Measurements from ENCODE around the gene PRRC2A. TPM values are rescaled to one million over a fixed set of nuclear protein-coding genes. Genes with fewer than 3 reads are reported as not detected.

The PRRC2A gene
- total RNA-seq, 2 donors from 2014 or later: 260 to 285 TPM

- H3K27ac Mint-ChIP-seq: peak overlapping the region; percentile 98
Measured at GRCh38 chr6:31622684-31623091, 2.2 kb downstream of the PRRC2A start.

GRCh38 chr6:31624070-31624469, 3.6 kb downstream of the PRRC2A start:
- Mint-ChIP-seq H3K4me3 (no peak overlapping the region), H3K4me1 (ENCODE audit: low read depth) (peaks cover 20% of the 10 kb centered on the region), H3K27ac (no peak overlapping the region), H3K27me3 (ENCODE audit: low read depth) (no peaks in the 10 kb centered on the region), H3K36me3 (ENCODE audit: insufficient read depth in 2 of 2) (peaks cover 27 to 53% of the 10 kb centered on the region in 2 donors), H3K9me3 (no peaks in the 10 kb centered on the region)
- no peak for DNase-seq
- no peak for ATAC-seq (replicated peaks in 1 of 2)

More at GRCh38 chr6:31622684-31623091, 2.2 kb downstream of the PRRC2A start:
- Mint-ChIP-seq H3K4me3 (peak overlapping the region; percentile 85 to 97), H3K4me1 (ENCODE audit: low read depth) (peaks cover 33% of the 10 kb centered on the region), H3K27me3 (ENCODE audit: low read depth) (no peaks in the 10 kb centered on the region), H3K9me3 (no peaks in the 10 kb centered on the region), H3K36me3 (ENCODE audit: insufficient read depth in 2 of 2) (peaks cover 26 to 48% of the 10 kb centered on the region in 2 donors)
- ATAC-seq (replicated peaks in 1 of 2) (no peak), DNase-seq (no peak)

- ATAC-seq (replicated peaks in 1 of 2) (no peak), DNase-seq (no peak)
- Mint-ChIP-seq H3K4me1 (ENCODE audit: low read depth) (peaks cover 30% of the 10 kb centered on the region), H3K9me3 (no peaks in the 10 kb centered on the region), H3K27ac (peak overlapping the region; percentile 30), H3K27me3 (ENCODE audit: low read depth) (no peaks in the 10 kb centered on the region), H3K4me3 (no peak overlapping the region), H3K36me3 (ENCODE audit: insufficient read depth in 2 of 2) (peaks cover 29 to 64% of the 10 kb centered on the region in 2 donors)
Measured at GRCh38 chr6:31626952-31627351, 6.4 kb downstream of the PRRC2A start.

- Mint-ChIP-seq H3K27me3 (ENCODE audit: low read depth) (no peaks in the 10 kb centered on the region), H3K9me3 (no peaks in the 10 kb centered on the region), H3K4me1 (ENCODE audit: low read depth) (peaks cover 22% of the 10 kb centered on the region), H3K4me3 (no peak overlapping the region), H3K36me3 (ENCODE audit: insufficient read depth in 2 of 2) (peaks cover 23 to 65% of the 10 kb centered on the region in 2 donors), H3K27ac (no peak overlapping the region)
- no peak for ATAC-seq (replicated peaks in 1 of 2)
- DNase-seq: no peak
Measured at GRCh38 chr6:31627690-31628287, 7.3 kb downstream of the PRRC2A start.

- Mint-ChIP-seq H3K27me3 (ENCODE audit: low read depth) (no peaks in the 10 kb centered on the region), H3K4me3 (no peak overlapping the region), H3K27ac (no peak overlapping the region), H3K9me3 (no peaks in the 10 kb centered on the region), H3K4me1 (ENCODE audit: low read depth) (peaks cover 24% of the 10 kb centered on the region), H3K36me3 (ENCODE audit: insufficient read depth in 2 of 2) (peaks cover 22 to 64% of the 10 kb centered on the region in 2 donors)
- ATAC-seq (replicated peaks in 1 of 2) (no peak), DNase-seq (no peak)
Measured at GRCh38 chr6:31629014-31629413, 8.5 kb downstream of the PRRC2A start.

GRCh38 chr6:31630177-31630934, 9.8 kb downstream of the PRRC2A start:
- ATAC-seq (replicated peaks in 1 of 2): no peak
- DNase-seq: no peak
- Mint-ChIP-seq H3K4me3 (no peak overlapping the region), H3K4me1 (ENCODE audit: low read depth) (peaks cover 23% of the 10 kb centered on the region), H3K36me3 (ENCODE audit: insufficient read depth in 2 of 2) (peaks cover 24 to 59% of the 10 kb centered on the region in 2 donors), H3K9me3 (no peaks in the 10 kb centered on the region), H3K27me3 (ENCODE audit: low read depth) (no peaks in the 10 kb centered on the region), H3K27ac (no peak overlapping the region)

- Mint-ChIP-seq H3K36me3 (ENCODE audit: insufficient read depth in 2 of 2) (peaks cover 23 to 58% of the 10 kb centered on the region in 2 donors), H3K27ac (no peak overlapping the region), H3K4me1 (ENCODE audit: low read depth) (peaks cover 21% of the 10 kb centered on the region)
Measured at GRCh38 chr6:31631209-31631608, 10.7 kb downstream of the PRRC2A start.

GRCh38 chr6:31631681-31632278, 11.3 kb downstream of the PRRC2A start:
- ATAC-seq (replicated peaks in 1 of 2): no peak
- H3K27ac Mint-ChIP-seq: no peak overlapping the region
- H3K36me3 Mint-ChIP-seq (ENCODE audit: insufficient read depth in 2 of 2): peaks cover 21 to 53% of the 10 kb centered on the region in 2 donors

More at GRCh38 chr6:31631209-31631608, 10.7 kb downstream of the PRRC2A start:
- Mint-ChIP-seq H3K27me3 (ENCODE audit: low read depth) (no peaks in the 10 kb centered on the region), H3K9me3 (no peaks in the 10 kb centered on the region), H3K4me3 (no peak overlapping the region)
- no peak for ATAC-seq (replicated peaks in 1 of 2)
- DNase-seq: no peak

GRCh38 chr6:31632279-31632946, 11.9 kb downstream of the PRRC2A start:
- H3K4me3 Mint-ChIP-seq: no peak overlapping the region
- H3K27ac Mint-ChIP-seq: no peak overlapping the region
- H3K4me1 Mint-ChIP-seq (ENCODE audit: low read depth): peaks cover 21% of the 10 kb centered on the region
- no peaks in the 10 kb centered on the region for H3K9me3 Mint-ChIP-seq
- ATAC-seq (replicated peaks in 1 of 2) (no peak), DNase-seq (no peak)
- no peaks in the 10 kb centered on the region for H3K27me3 Mint-ChIP-seq (ENCODE audit: low read depth)
- H3K36me3 Mint-ChIP-seq (ENCODE audit: insufficient read depth in 2 of 2): peaks cover 17 to 52% of the 10 kb centered on the region in 2 donors

More at GRCh38 chr6:31631681-31632278, 11.3 kb downstream of the PRRC2A start:
- Mint-ChIP-seq H3K27me3 (ENCODE audit: low read depth) (no peaks in the 10 kb centered on the region), H3K4me3 (no peak overlapping the region), H3K4me1 (ENCODE audit: low read depth) (peaks cover 21% of the 10 kb centered on the region), H3K9me3 (no peaks in the 10 kb centered on the region)
- DNase-seq: no peak

- Mint-ChIP-seq H3K27me3 (ENCODE audit: low read depth) (no peaks in the 10 kb centered on the region), H3K9me3 (no peaks in the 10 kb centered on the region), H3K4me3 (no peak overlapping the region), H3K36me3 (ENCODE audit: insufficient read depth in 2 of 2) (peaks cover 14 to 44% of the 10 kb centered on the region in 2 donors), H3K27ac (no peak overlapping the region), H3K4me1 (ENCODE audit: low read depth) (peaks cover 21% of the 10 kb centered on the region)
- DNase-seq: no peak
- ATAC-seq (replicated peaks in 1 of 2): no peak
Measured at GRCh38 chr6:31633447-31633846, 12.9 kb downstream of the PRRC2A start.

GRCh38 chr6:31634131-31634530, 13.6 kb downstream of the PRRC2A start:
- H3K9me3 Mint-ChIP-seq: no peaks in the 10 kb centered on the region
- no peak overlapping the region for H3K4me3 Mint-ChIP-seq
- H3K36me3 Mint-ChIP-seq (ENCODE audit: insufficient read depth in 2 of 2): peaks cover 14 to 47% of the 10 kb centered on the region in 2 donors
- peak overlapping the region; percentile 39 for H3K27ac Mint-ChIP-seq
- peaks cover 21% of the 10 kb centered on the region for H3K4me1 Mint-ChIP-seq (ENCODE audit: low read depth)
- DNase-seq: no peak
- no peaks in the 10 kb centered on the region for H3K27me3 Mint-ChIP-seq (ENCODE audit: low read depth)
- ATAC-seq (replicated peaks in 1 of 2): no peak

- no peak overlapping the region for H3K27ac Mint-ChIP-seq
- DNase-seq (no peak), ATAC-seq (replicated peaks in 1 of 2) (no peak)
- H3K36me3 Mint-ChIP-seq (ENCODE audit: insufficient read depth in 2 of 2): peaks cover 11 to 40% of the 10 kb centered on the region in 2 donors
- no peaks in the 10 kb centered on the region for H3K9me3 Mint-ChIP-seq
- H3K4me3 Mint-ChIP-seq: no peak overlapping the region
- H3K4me1 Mint-ChIP-seq (ENCODE audit: low read depth): peaks cover 25% of the 10 kb centered on the region
- no peaks in the 10 kb centered on the region for H3K27me3 Mint-ChIP-seq (ENCODE audit: low read depth)
Measured at GRCh38 chr6:31634969-31635575, 14.6 kb downstream of the PRRC2A start.
